Sigmoid colon (tissue), 7 donors: Measurements from ENCODE around the gene GNB5. TPM values are rescaled to one million over a fixed set of nuclear protein-coding genes. Genes with fewer than 3 reads are reported as not detected.
"Not testable (repeated sequence)": the region's sequence is repeated elsewhere in the genome, so short reads cannot be mapped to it uniquely, and the experiment has no call there.

ENCODE experiments used
- DNase-seq: peaks from one replicate; pipeline ENCODE4 v3.0.0-alpha.2; 2019
- H3K27ac ChIP-seq, 4 donors: fragments of 200-600 bp; sonication (generic); one replicate each; pipeline ENCODE4 v1.5.1; 2016 to 2019; ENCODE audit warnings: mild to moderate bottlenecking in 1 of 4
- H3K27me3 ChIP-seq, 3 donors: fragments of 200-600 bp; sonication (generic); one replicate each; pipeline ENCODE4 v1.5.1; 2019; ENCODE audit warnings: mild to moderate bottlenecking in 1 of 3
- H3K36me3 ChIP-seq, 4 donors: fragments of 200-600 bp; sonication (generic); one replicate each; pipeline ENCODE4 v1.5.1; 2016 to 2019
- H3K4me1 ChIP-seq, 4 donors: fragments of 200-600 bp; sonication (generic); one replicate each; pipeline ENCODE4 v1.5.1; 2017 to 2019
- H3K4me3 ChIP-seq, 4 donors: fragments of 200-600 bp; sonication (generic); one replicate each; pipeline ENCODE4 v1.5.1; 2017 to 2019; ENCODE audit warnings: mild to moderate bottlenecking in 2 of 4, moderate library complexity in 1 of 4
- H3K9me3 ChIP-seq, 4 donors: fragments of 200-600 bp in 3 of 4; sonication (generic) in 3 of 4; one replicate each; pipeline versions ENCODE4 v1.5.1 to v1.6.1; 2013 to 2019
- CTCF ChIP-seq, 4 experiments: fragments of 450-650 bp in 3 of 4; fragments of 200-600 bp in 1 of 4; IDR thresholded peaks; one replicate each; pipeline ENCODE4 v1.5.1; 2016 to 2019; ENCODE audit warnings: antibody characterized with exemption in 4 of 4, mild to moderate bottlenecking in 3 of 4, moderate library complexity in 2 of 4
- EP300 ChIP-seq, 4 donors: sonication (generic); formaldehyde crosslinking; IDR thresholded peaks; one replicate each; pipeline ENCODE4 v1.6.1; 2017; ENCODE audit warnings: antibody characterized with exemption in 4 of 4
- POLR2A ChIP-seq, 2 donors: fragments of 450-650 bp; IDR thresholded peaks; one replicate each; pipeline ENCODE4 v1.6.1; 2016; ENCODE audit warnings: antibody characterized with exemption in 2 of 2, mild to moderate bottlenecking in 2 of 2, moderate library complexity in 2 of 2
- POLR2AphosphoS5 ChIP-seq, 4 donors: sonication (generic); formaldehyde crosslinking; IDR thresholded peaks; one replicate each; pipeline ENCODE4 v1.6.1; 2017; ENCODE audit warnings: antibody characterized with exemption in 4 of 4
- WGBS, 2 donors: extraction: QIAGEN DNeasy Blood & Tissue Kit; methylation state at CpG; one replicate each; pipeline ENCODE4 v1.1.7; 2013; 5-methylcytosine and 5-hydroxymethylcytosine counted together
- intact Hi-C: fragments of 100-400 bp; cut with DNase I; formaldehyde crosslinking; loops from one replicate; pipeline ENCODE4 v1.15.1; 2023
- polyA plus RNA-seq, 3 donors: library from polyadenylated mRNA; stranded (reverse); fragments of 200-250 nt; gene quantifications; one replicate each; pipeline ENCODE4 v1.2.3, GENCODE V29; 2013
- total RNA-seq, 4 donors: library from RNA; depleted of rRNA; stranded (reverse); fragments of >200 nt; gene quantifications; one replicate each; pipeline ENCODE4 v1.1.0, GENCODE V29; 2016
- donor health status: healthy with polysubstance abuse.
- donor health status: Bipolar disorder and iron deficiency.
- donor health status: healthy.

Gene GNB5
- 10 to 100 TPM; 31.9 to 39.9 (median 35.6) TPM for total RNA-seq
- polyA plus RNA-seq: 10 to 100 TPM in 1 of 3 donors, 1 to 10 TPM in 2; 7.8 to 16.5 (median 9.0) TPM

DNA sequence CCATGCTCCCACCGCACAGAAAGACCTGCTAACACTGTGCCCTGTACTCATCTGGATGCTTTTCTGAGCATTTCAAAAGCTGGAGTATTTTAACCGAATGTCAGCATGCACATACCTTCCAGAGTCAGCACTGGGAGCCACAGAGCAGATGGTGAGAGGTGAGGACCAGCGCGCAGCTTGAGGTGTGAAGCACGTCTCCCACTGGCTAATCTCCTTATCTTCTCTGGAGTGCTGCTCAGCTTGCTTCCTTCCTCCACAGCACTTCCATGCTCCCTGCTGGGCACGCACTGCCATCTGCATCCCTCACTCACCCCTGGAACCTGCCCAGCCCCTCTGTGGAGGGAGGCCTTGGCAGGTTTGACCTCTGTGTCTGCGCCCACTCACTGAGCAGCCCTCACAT, at the start of gene GNB5:
Gene GNB5 (minus strand): TSS at position 186 of the 400 bp plus-strand sequence. CDS start 6,716 bp downstream, outside the sequence.
- whole genome bisulfite sequencing, 2 donors: 80 to 91% methylated on average over 7 of the region's 7 CpGs
- no peaks in the 10 kb centered on the region for H3K4me1 ChIP-seq
- H3K9me3 ChIP-seq: no peaks in the 10 kb centered on the region
- no peak within 1 kb of the TSS for H3K27ac ChIP-seq
- no peak within 1 kb of the TSS for H3K4me3 ChIP-seq
- intact Hi-C loops: no loop called here
- TF ChIP-seq POLR2A (IDR thresholded peaks at IDR 0.05) (no peak), POLR2AphosphoS5 (IDR thresholded peaks at IDR 0.05) (no peak), EP300 (IDR thresholded peaks at IDR 0.05) (no peak), CTCF (IDR thresholded peaks at IDR 0.05) (no peak)
- DNase-seq: no peak
- H3K36me3 ChIP-seq: no peaks in the 10 kb centered on the region
- no peaks in the 10 kb centered on the region for H3K27me3 ChIP-seq

DNA sequence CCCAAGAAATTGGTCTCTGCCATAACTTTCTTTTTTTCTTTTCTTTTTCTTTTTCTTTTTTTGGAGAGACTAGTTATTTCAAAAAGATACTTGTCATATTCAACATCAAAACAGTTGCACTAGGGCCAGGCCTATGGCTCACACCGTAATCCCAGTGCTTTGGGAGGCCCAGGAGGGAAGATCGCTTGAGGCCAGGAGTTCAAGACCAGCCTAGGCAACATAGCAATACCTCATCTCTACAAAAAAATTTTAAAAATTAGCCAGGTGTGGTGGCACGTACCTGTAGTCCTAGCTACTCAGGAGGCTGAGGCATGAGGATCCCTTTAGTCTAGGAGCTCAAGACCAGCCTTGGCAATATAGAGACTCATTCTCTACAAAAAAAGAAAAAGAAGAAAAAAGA, 49.0 kb upstream of the GNB5 start:
- Histone ChIP-seq H3K9me3 (no peaks in the 10 kb centered on the region), H3K27ac (no peak overlapping the region), H3K36me3 (no peaks in the 10 kb centered on the region), H3K4me3 (no peak overlapping the region), H3K4me1 (no peaks in the 10 kb centered on the region), H3K27me3 (no peaks in the 10 kb centered on the region)
- 95 to 97% methylated on average over 3 of the region's 3 CpGs for WGBS, 2 donors
- no peak for DNase-seq
- no peak for TF ChIP-seq EP300 (IDR thresholded peaks at IDR 0.05)
- no peak for TF ChIP-seq POLR2AphosphoS5 (IDR thresholded peaks at IDR 0.05)
- no peak for TF ChIP-seq POLR2A (IDR thresholded peaks at IDR 0.05)
- no peak for TF ChIP-seq CTCF (IDR thresholded peaks at IDR 0.05)
- intact Hi-C loops: no loop called here

DNA sequence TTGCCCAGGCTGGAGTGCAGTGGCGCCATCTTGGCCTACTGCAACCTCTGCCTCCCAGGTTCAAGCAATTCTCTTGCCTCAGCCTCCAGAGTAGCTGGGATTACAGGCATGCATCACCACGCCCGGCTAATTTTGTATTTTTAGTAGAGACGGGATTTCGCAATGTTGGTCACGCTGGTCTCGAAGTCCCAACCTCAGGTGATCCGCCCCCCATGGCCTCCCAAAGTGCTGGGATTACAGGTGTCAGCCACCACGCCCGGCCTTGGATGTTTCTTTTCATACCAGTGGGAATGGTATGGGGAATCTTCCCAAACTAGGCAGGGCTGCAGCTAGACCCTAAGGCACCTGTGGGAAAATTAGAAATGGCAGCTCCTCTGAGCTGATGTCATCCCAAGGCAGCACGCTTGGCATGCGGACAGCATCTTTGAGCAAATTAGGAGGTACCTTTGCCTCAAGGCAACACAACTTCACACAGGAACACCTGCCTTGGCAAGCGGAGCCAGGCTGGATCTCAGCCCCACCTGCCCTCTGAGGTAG, 47.9 kb upstream of the GNB5 start:
- WGBS, 2 donors: 94 to 97% methylated on average over 13 of the region's 13 CpGs
- H3K4me1 ChIP-seq, H3K4me3 ChIP-seq, H3K27ac ChIP-seq, DNase-seq, H3K36me3 ChIP-seq, H3K27me3 ChIP-seq, intact Hi-C loops, H3K9me3 ChIP-seq: not testable (repeated sequence)

DNA sequence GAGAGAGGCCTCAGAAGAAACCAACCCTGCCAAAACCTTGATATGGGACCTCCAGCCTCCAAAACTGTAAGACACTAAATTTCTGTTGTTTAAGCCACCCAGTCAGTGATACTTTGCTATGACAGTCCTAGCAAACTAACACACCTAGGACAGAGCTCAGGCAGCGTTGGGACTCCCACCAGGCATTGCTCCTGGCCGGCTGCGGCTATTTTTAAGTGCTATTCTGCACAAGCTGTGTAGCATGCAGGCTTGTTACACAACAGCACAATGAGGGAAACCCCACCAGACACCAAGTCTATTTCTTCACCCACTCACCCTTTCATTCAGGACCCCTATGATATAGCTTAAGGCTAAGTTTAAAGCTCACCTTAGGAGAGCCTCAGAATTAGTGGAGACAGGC, 47.0 kb upstream of the GNB5 start:
- no peak overlapping the region for H3K4me3 ChIP-seq
- intact Hi-C loops: no loop called here

DNA sequence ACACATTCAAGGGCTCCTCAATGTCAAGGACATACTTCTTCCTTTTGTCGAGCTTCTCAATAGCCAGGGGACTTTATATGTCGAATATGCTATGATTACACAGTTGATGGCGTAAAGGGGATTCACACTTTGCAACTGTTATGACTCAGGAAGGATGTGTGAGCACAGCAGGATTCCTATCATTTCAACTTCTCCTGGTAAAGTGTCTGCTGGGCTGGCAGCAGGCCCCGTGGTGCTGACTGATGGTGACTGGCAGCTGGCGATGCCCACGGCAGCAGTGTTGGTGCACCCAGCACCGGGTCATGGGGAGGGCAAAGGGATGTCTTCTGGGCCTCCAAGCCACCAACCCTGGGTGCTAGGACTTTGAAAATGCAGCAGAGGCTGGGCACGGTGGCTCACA, 44.8 kb upstream of the GNB5 start:
- Histone ChIP-seq H3K4me3 (no peak overlapping the region), H3K36me3 (no peaks in the 10 kb centered on the region), H3K9me3 (no peaks in the 10 kb centered on the region), H3K27me3 (no peaks in the 10 kb centered on the region), H3K4me1 (no peaks in the 10 kb centered on the region), H3K27ac (no peak overlapping the region)
- no peak for DNase-seq
- intact Hi-C loops: no loop called here
- WGBS, 2 donors: 81 to 86% methylated on average over 8 of the region's 8 CpGs
- TF ChIP-seq POLR2A (IDR thresholded peaks at IDR 0.05) (no peak), EP300 (IDR thresholded peaks at IDR 0.05) (no peak), CTCF (IDR thresholded peaks at IDR 0.05) (no peak), POLR2AphosphoS5 (IDR thresholded peaks at IDR 0.05) (no peak)

More for the DNA sequence above, 47.0 kb upstream of the GNB5 start:
- no peaks in the 10 kb centered on the region for H3K9me3 ChIP-seq
- H3K4me1 ChIP-seq: no peaks in the 10 kb centered on the region
- no peak for DNase-seq
- 95% methylated on average over 3 of the region's 3 CpGs for WGBS, 2 donors
- no peaks in the 10 kb centered on the region for H3K36me3 ChIP-seq
- TF ChIP-seq CTCF (IDR thresholded peaks at IDR 0.05): no peak
- TF ChIP-seq POLR2A (IDR thresholded peaks at IDR 0.05): no peak
- TF ChIP-seq POLR2AphosphoS5 (IDR thresholded peaks at IDR 0.05): no peak
- TF ChIP-seq EP300 (IDR thresholded peaks at IDR 0.05): no peak
- H3K27ac ChIP-seq: no peak overlapping the region
- H3K27me3 ChIP-seq: no peaks in the 10 kb centered on the region
